B cell (primary cell): ENCODE measurements around the gene PPP1R7. TPM values are rescaled to one million over a fixed set of nuclear protein-coding genes. Genes with fewer than 3 reads are reported as not detected.

Experiments
- ATAC-seq: fragments of 200-7000 bp; cut with Tn5 transposase; one replicate; pipeline ENCODE4 v1.10.0; 2021; ENCODE audit warnings: low read depth, mild to moderate bottlenecking, moderate number of reproducible peaks, moderate library complexity
- CTCF ChIA-PET: fragments of 350-600 bp; sonication (Branson Sonifier 250); formaldehyde crosslinking; loops from one replicate; lab custom pipeline; 2021; ENCODE audit warnings: antibody characterized with exemption, inconsistent platforms; lab: Charles Lee
- POLR2A ChIA-PET: fragments of 350-600 bp; sonication (Branson Sonifier 250); formaldehyde crosslinking; loops from one replicate; lab custom pipeline; 2021; ENCODE audit warnings: antibody characterized with exemption; lab: Charles Lee
- DNase-seq: peaks from one replicate; pipeline ENCODE4 v3.0.0; 2013
- H2AFZ ChIP-seq: 2 replicates; pipeline ENCODE4 v1.6.1; 2012; ENCODE audit warnings: mild to moderate bottlenecking, low read depth, low read length; ENCODE audit not compliant: insufficient read depth, poor library complexity, severe bottlenecking
- H3K27ac ChIP-seq, 2 donors: 1 replicate in 1 of 2; 2 replicates in 1 of 2; pipeline ENCODE4 v1.5.1; 2012 to 2013; ENCODE audit warnings: low read length in 2 of 2, mild to moderate bottlenecking in 2 of 2, moderate library complexity in 1 of 2
- H3K27me3 ChIP-seq, 4 experiments: fragments of 200-600 bp in 1 of 4; sonication (generic) in 1 of 4; replicated peaks in 1 of 4; 1 replicate in 2 of 4; 2 replicates in 2 of 4; pipeline versions ENCODE4 v1.6.1 to v1.7.0; 2013 to 2016; ENCODE audit warnings: low read length in 3 of 4, mild to moderate bottlenecking in 2 of 4, mixed read lengths in 1 of 4, moderate library complexity in 1 of 4; ENCODE audit not compliant: insufficient read depth in 4 of 4, control insufficient read depth in 3 of 4; ENCODE audit errors: control extremely low read depth in 1 of 4
- H3K36me3 ChIP-seq, 2 experiments: replicated peaks in 1 of 2; 1 replicate in 1 of 2; 2 replicates in 1 of 2; pipeline versions ENCODE4 v1.6.1 to v1.7.1; 2013; ENCODE audit warnings: low read length in 1 of 2; ENCODE audit not compliant: insufficient read depth in 2 of 2, control insufficient read depth in 1 of 2; ENCODE audit errors: control extremely low read depth in 1 of 2, extremely low read depth in 1 of 2
- H3K4me1 ChIP-seq, 2 donors: fragments of 200-600 bp in 1 of 2; sonication (generic) in 1 of 2; 1 replicate in 1 of 2; 2 replicates in 1 of 2; pipeline versions ENCODE4 v1.5.1 to v1.6.1; 2013 to 2017; ENCODE audit warnings: low read length in 2 of 2; ENCODE audit not compliant: control insufficient read depth in 2 of 2, insufficient read depth in 2 of 2
- H3K4me2 ChIP-seq: replicated peaks from 2 replicates; pipeline ENCODE3; 2012; ENCODE audit warnings: mild to moderate bottlenecking, low read depth, low read length; ENCODE audit not compliant: poor library complexity, severe bottlenecking
- H3K4me3 ChIP-seq, 5 experiments: fragments of 200-600 bp in 1 of 5; sonication (generic) in 1 of 5; 1 replicate in 3 of 5; 2 replicates in 2 of 5; pipeline versions ENCODE4 v1.5.1 to v1.7.0; 2011 to 2016; ENCODE audit warnings: low read length in 4 of 5, mild to moderate bottlenecking in 4 of 5, low read depth in 2 of 5, control low read depth in 1 of 5, moderate library complexity in 1 of 5; ENCODE audit not compliant: insufficient read depth in 1 of 5; ENCODE audit errors: control extremely low read depth in 1 of 5, extremely low read depth in 1 of 5
- H3K79me2 ChIP-seq: fragments of 200-600 bp; sonication (generic); one replicate; pipeline ENCODE4 v1.6.0; 2016; ENCODE audit warnings: low read length; ENCODE audit not compliant: control insufficient read depth, insufficient read depth
- H3K9ac ChIP-seq: fragments of 200-600 bp; sonication (generic); 2 replicates; pipeline ENCODE4 v1.6.1; 2017; ENCODE audit warnings: mild to moderate bottlenecking, low read length, moderate library complexity
- H3K9me3 ChIP-seq, 3 donors: one replicate each; pipeline versions ENCODE4 v1.6.1 to v1.7.1; 2013; ENCODE audit warnings: low read length in 2 of 3; ENCODE audit not compliant: control insufficient read depth in 2 of 3, insufficient read depth in 1 of 3; ENCODE audit errors: control extremely low read depth in 1 of 3
- H4K20me1 ChIP-seq: 2 replicates; pipeline ENCODE4 v1.6.0; 2012; ENCODE audit warnings: mild to moderate bottlenecking, low read length; ENCODE audit not compliant: insufficient read depth, control insufficient read depth, poor library complexity, severe bottlenecking
- H3K27ac Mint-ChIP-seq: one replicate; pipeline ENCODE4 v1.8.0; 2021; ENCODE audit warnings: mixed read lengths
- H3K27me3 Mint-ChIP-seq: one replicate; pipeline ENCODE4 v1.8.0; 2021; ENCODE audit warnings: mixed read lengths
- H3K4me1 Mint-ChIP-seq: one replicate; pipeline ENCODE4 v1.8.0; 2021; ENCODE audit warnings: mixed read lengths
- H3K4me3 Mint-ChIP-seq: one replicate; pipeline ENCODE4 v1.8.0; 2021; ENCODE audit warnings: mixed read lengths
- H3K9me3 Mint-ChIP-seq: one replicate; pipeline ENCODE4 v1.8.0; 2022; ENCODE audit warnings: mixed read lengths; ENCODE audit not compliant: insufficient read depth
- CTCF ChIP-seq: fragments of 200-600 bp; IDR thresholded peaks from one replicate; pipeline ENCODE4 v1.8.0; 2022; ENCODE audit warnings: antibody characterized with exemption, mild to moderate bottlenecking
- EZH2 ChIP-seq: IDR thresholded peaks from 2 replicates; pipeline ENCODE4 v1.6.1; 2012; ENCODE audit warnings: borderline replicate concordance, low read depth, mild to moderate bottlenecking, moderate library complexity, low read length; ENCODE audit not compliant: insufficient read depth, poor library complexity, severe bottlenecking
- WGBS: methylation state at CpG from one replicate; pipeline ENCODE4 v1.1.5; 2013; ENCODE audit warnings: missing lambda C conversion rate; ENCODE audit not compliant: insufficient coverage; 5-methylcytosine and 5-hydroxymethylcytosine counted together
- intact Hi-C: fragments of 100-400 bp; cut with micrococcal nuclease; formaldehyde crosslinking; loops from one replicate; pipeline ENCODE4 v1.10.0; 2022
- polyA plus RNA-seq: library from polyadenylated mRNA; depleted of rRNA; stranded (reverse); fragments of >200 nt; gene quantifications from 2 replicates; pipeline ENCODE4 v1.2.3, GENCODE V29; 2012
- total RNA-seq, 2 donors: library from RNA; stranded (reverse); fragments of 120-200 nt in 1 of 2; gene quantifications; 1 replicate in 1 of 2; 2 replicates in 1 of 2; pipeline versions ENCODE4 v1.2.3 to v1.2.4, GENCODE V29; 2013 to 2022

PPP1R7 gene
- total and polyA plus RNA-seq, 2 donors (not counting 1 experiment from before 2014, with no cell fraction given): 37.7 to 50.9 TPM

DNA sequence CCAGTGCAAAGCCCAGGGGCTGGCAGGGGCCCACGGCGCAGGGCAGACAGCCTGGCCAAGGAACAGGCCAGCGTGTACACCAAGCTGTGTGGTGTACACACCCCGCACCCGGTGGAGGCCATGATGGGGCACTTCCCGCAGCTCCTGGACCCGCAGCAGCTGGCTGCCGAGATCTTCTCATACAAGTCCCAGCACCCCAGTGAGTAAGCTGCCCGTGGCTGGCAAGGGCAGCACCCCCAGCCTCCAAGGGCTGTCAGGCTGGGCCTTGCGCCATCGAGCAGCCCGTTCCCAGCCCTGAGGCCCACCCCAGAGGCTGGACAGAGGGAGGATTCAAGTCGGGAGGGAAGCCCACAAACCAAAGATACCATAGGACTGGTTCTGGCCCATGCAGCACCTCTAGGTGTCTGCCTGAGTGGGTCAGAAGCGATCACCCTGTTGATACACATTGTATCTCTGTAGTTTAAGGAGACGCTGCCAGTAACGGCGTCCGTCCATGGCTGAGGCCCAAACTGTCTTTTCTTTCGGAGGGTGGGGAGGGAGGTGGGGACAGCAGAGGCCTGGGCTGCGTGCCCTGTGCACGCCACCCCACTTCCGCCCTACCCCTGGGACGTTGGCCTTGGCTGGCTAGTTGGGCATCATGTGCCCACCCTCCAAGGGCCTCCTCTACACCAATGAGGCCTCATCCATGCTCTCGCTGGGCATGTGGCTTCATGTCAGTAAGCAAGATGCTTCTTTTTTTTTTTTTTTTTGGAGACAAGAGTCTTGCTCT, 31.3 kb upstream of the PPP1R7 start:
- Histone ChIP-seq H3K9ac (no peak overlapping the region), H3K36me3 (peaks cover 4 to 48% of the 10 kb centered on the region in 2 experiments), H3K4me3 (no peak overlapping the region), H3K27me3 (no peaks in the 10 kb centered on the region), H4K20me1 (no peaks in the 10 kb centered on the region), H3K27ac (no peak overlapping the region), H3K4me2 (no peak overlapping the region), H2AFZ (no peak overlapping the region), H3K4me1 (peaks cover 0 to 3% of the 10 kb centered on the region in 2 donors), H3K79me2 (peaks cover 4% of the 10 kb centered on the region), H3K9me3 (peaks cover 0 to 2% (median 1%) of the 10 kb centered on the region in 3 donors)
- 98% methylated on average over 19 of the region's 24 CpGs for WGBS
- POLR2A ChIA-PET: no interaction called here
- H3K4me1 Mint-ChIP-seq: peaks cover 5% of the 10 kb centered on the region
- CTCF ChIA-PET: no interaction called here
- DNase-seq: no peak
- ATAC-seq: no peak
- H3K9me3 Mint-ChIP-seq: no peaks in the 10 kb centered on the region
- intact Hi-C loops: no loop called here
- H3K4me3 Mint-ChIP-seq: no peak overlapping the region
- TF ChIP-seq EZH2 (no peak), CTCF (no peak)
- no peaks in the 10 kb centered on the region for H3K27me3 Mint-ChIP-seq
- no peak overlapping the region for H3K27ac Mint-ChIP-seq

DNA sequence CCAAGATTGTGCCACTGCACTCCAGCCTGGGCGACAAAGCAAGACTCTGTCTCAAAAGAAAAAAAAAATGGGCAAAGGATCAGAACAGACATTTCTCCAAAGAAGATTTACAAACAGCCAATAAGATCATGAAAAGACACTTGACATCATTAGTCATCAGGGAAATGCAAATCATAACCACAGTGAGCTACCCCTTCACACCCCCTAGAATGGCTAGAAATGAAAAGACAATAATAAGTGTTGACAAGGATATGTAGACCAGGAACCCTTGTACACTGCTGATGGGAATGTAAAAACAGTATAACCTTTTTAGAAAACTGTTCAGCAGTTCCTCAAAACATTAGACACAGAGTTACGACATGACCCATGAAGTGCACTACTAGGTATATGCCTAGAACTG, 29.8 kb upstream of the PPP1R7 start:
- H3K36me3 ChIP-seq: peaks cover 5 to 33% of the 10 kb centered on the region in 2 experiments
- peaks cover 4% of the 10 kb centered on the region for H3K79me2 ChIP-seq
- Mint-ChIP-seq H3K27ac (no peak overlapping the region), H3K27me3 (no peaks in the 10 kb centered on the region), H3K9me3 (no peaks in the 10 kb centered on the region), H3K4me1 (peaks cover 8% of the 10 kb centered on the region), H3K4me3 (no peak overlapping the region)
- DNase-seq (no peak), ATAC-seq (no peak)
- H3K27ac ChIP-seq: no peak overlapping the region
- H4K20me1 ChIP-seq: no peaks in the 10 kb centered on the region
- no peak overlapping the region for H2AFZ ChIP-seq
- POLR2A ChIA-PET: interaction anchor here (0.6 to 1.7 kb wide), 2 partner anchors 10 to 19 kb away, joined by 3 to 5 read pairs; no protein-coding TSS in a partner anchor
- peaks cover 0 to 3% (median 1%) of the 10 kb centered on the region in 3 donors for H3K9me3 ChIP-seq
- no peak overlapping the region for H3K4me2 ChIP-seq
- intact Hi-C loops: no loop called here
- TF ChIP-seq CTCF (no peak), EZH2 (no peak)
- no peak overlapping the region for H3K4me3 ChIP-seq
- 100% methylated on average over 1 of the region's 2 CpGs for WGBS
- peaks cover 0 to 13% of the 10 kb centered on the region in 2 donors for H3K4me1 ChIP-seq
- H3K27me3 ChIP-seq: no peaks in the 10 kb centered on the region
- CTCF ChIA-PET: no interaction called here
- H3K9ac ChIP-seq: no peak overlapping the region
